GM12801 (cell line): Measurements from ENCODE around the gene GATA6.

Experiments
- CTCF ChIP-seq: IDR thresholded peaks from one replicate; pipeline ENCODE4 v1.5.1; 2011; ENCODE audit warnings: control low read depth; ENCODE audit not compliant: insufficient read length; ENCODE audit errors: extremely low read depth

GATA6 gene

GRCh38 chr18:22161090-22161489 lies 8.3 kb upstream of the GATA6 start:
- TF ChIP-seq CTCF, result no peak

- TF ChIP-seq CTCF, result no peak
Measured at GRCh38 chr18:22163416-22164161, 5.8 kb upstream of the GATA6 start.

- no peak for TF ChIP-seq CTCF
Measured at GRCh38 chr18:22164337-22165048, 4.9 kb upstream of the GATA6 start.

- no peak for TF ChIP-seq CTCF
Measured at GRCh38 chr18:22165049-22165602, 4.3 kb upstream of the GATA6 start.

GRCh38 chr18:22165603-22166068 lies 3.8 kb upstream of the GATA6 start:
- no peak for TF ChIP-seq CTCF

GRCh38 chr18:22166069-22166950 lies 3.1 kb upstream of the GATA6 start:
- no peak for TF ChIP-seq CTCF

GRCh38 chr18:22167091-22167470 lies 2.3 kb upstream of the GATA6 start:
- no peak for TF ChIP-seq CTCF
